22Rv1 (cell line): ENCODE data around the gene SETDB1.

Experiments
- CTCF ChIP-seq: fragments of 450-650 bp; IDR thresholded peaks from 2 replicates; pipeline ENCODE4 v1.5.1; 2017; ENCODE audit warnings: mild to moderate bottlenecking
- ZFX ChIP-seq: fragments of 450-650 bp; IDR thresholded peaks from 2 replicates; pipeline ENCODE4 v1.6.1; 2017; ENCODE audit warnings: antibody characterized with exemption, borderline replicate concordance

- TF ChIP-seq CTCF, result no peak
- no peak for TF ChIP-seq ZFX
These were observed 39.4 kb downstream of the SETDB1 start for GRCh38 chr1:150965605-150966004.
